Upper lobe of left lung (tissue), 6 donors: ENCODE results near the gene C7orf57. TPM values are rescaled to one million over a fixed set of nuclear protein-coding genes. Genes with fewer than 3 reads are reported as not detected.

Experiments
- ATAC-seq, 2 donors: fragments of 200-7000 bp; cut with Tn5 transposase; one replicate each; pipeline ENCODE4 v1.9.1; 2022; ENCODE audit warnings: mild to moderate bottlenecking in 2 of 2, moderate library complexity in 2 of 2; ENCODE audit not compliant: low FRiP score in 2 of 2
- DNase-seq, 2 donors: peaks; one replicate each; pipeline ENCODE4 v3.0.0-alpha.2; 2019 to 2020
- H3K27ac ChIP-seq, 4 donors: fragments of 200-600 bp; sonication (generic); one replicate each; pipeline ENCODE4 v1.5.1; 2016 to 2019
- H3K27me3 ChIP-seq, 4 donors: fragments of 200-600 bp; sonication (generic); one replicate each; pipeline ENCODE4 v1.5.1; 2017 to 2019
- H3K36me3 ChIP-seq, 4 donors: fragments of 200-600 bp; sonication (generic); one replicate each; pipeline ENCODE4 v1.5.1; 2016 to 2019
- H3K4me1 ChIP-seq, 4 donors: fragments of 200-600 bp; sonication (generic); one replicate each; pipeline ENCODE4 v1.5.1; 2018 to 2019
- H3K4me3 ChIP-seq, 4 donors: fragments of 200-600 bp; sonication (generic); one replicate each; pipeline ENCODE4 v1.5.1; 2017 to 2019; ENCODE audit warnings: mild to moderate bottlenecking in 2 of 4, moderate library complexity in 1 of 4
- H3K9me3 ChIP-seq, 4 donors: fragments of 200-600 bp; sonication (generic); one replicate each; pipeline ENCODE4 v1.5.1; 2018 to 2019
- EP300 ChIP-seq, 4 donors: sonication (generic); formaldehyde crosslinking; IDR thresholded peaks; one replicate each; pipeline ENCODE4 v1.5.1; 2017; ENCODE audit warnings: antibody characterized with exemption in 4 of 4, control low read depth in 2 of 4
- POLR2A ChIP-seq, 4 donors: fragments of 450-650 bp; IDR thresholded peaks; one replicate each; pipeline ENCODE4 v1.5.1; 2016 to 2017; ENCODE audit warnings: antibody characterized with exemption in 4 of 4, mild to moderate bottlenecking in 2 of 4
- POLR2AphosphoS5 ChIP-seq, 2 donors: sonication (generic); formaldehyde crosslinking; IDR thresholded peaks; one replicate each; pipeline ENCODE4 v1.5.1; 2017; ENCODE audit warnings: antibody characterized with exemption in 2 of 2
- WGBS, 2 donors: methylation state at CpG; one replicate each; pipeline ENCODE4 v1.1.5; 2017 to 2018; 5-methylcytosine and 5-hydroxymethylcytosine counted together
- total RNA-seq, 6 donors: library from RNA; depleted of rRNA in 4 of 6; stranded (reverse); fragments of >200 nt in 4 of 6; gene quantifications; one replicate each; pipeline versions ENCODE4 v1.1.0 to v1.2.1, GENCODE V29; 2016 to 2021
- TF ChIP-seq, protein P1 (sequence below), 6 experiments: fragments of 450-650 bp in 4 of 6; fragments of 200-600 bp in 2 of 6; sonication (generic) in 2 of 6; IDR thresholded peaks; one replicate each; pipeline ENCODE4 v1.5.1; 2016 to 2019; ENCODE audit warnings: antibody characterized with exemption in 6 of 6
- donor health status: DM: no; HTN: no; CAD: no; lungs with moderate emphysema.
- donor health status: DM: no; HTN: yes; CAD: no; lungs with severe emphysema.

Gene C7orf57
- total RNA-seq, 6 donors from 2014 or later = 0.29 to 15.5 (median 1.9) TPM

- Histone ChIP-seq H3K9me3 (no peaks in the 10 kb centered on the region), H3K27ac (no peak overlapping the region), H3K4me1 (no peaks in the 10 kb centered on the region), H3K27me3 (no peaks in the 10 kb centered on the region), H3K36me3 (no peaks in the 10 kb centered on the region), H3K4me3 (no peak overlapping the region)
- TF ChIP-seq EP300 (IDR thresholded peaks at IDR 0.05) = no peak
- peak in 1 of 2 donors; percentile 12 for TF ChIP-seq POLR2AphosphoS5 (IDR thresholded peaks at IDR 0.05)
- 72 to 74% methylated on average over 8 of the region's 8 CpGs for whole genome bisulfite sequencing, 2 donors
- ATAC-seq (peak in 1 of 2 donors; percentile 69), DNase-seq (peak in 1 of 2 donors; percentile 28)
Measured at GRCh38 chr7:48049850-48050249, 14.5 kb downstream of the C7orf57 start.

DNA sequence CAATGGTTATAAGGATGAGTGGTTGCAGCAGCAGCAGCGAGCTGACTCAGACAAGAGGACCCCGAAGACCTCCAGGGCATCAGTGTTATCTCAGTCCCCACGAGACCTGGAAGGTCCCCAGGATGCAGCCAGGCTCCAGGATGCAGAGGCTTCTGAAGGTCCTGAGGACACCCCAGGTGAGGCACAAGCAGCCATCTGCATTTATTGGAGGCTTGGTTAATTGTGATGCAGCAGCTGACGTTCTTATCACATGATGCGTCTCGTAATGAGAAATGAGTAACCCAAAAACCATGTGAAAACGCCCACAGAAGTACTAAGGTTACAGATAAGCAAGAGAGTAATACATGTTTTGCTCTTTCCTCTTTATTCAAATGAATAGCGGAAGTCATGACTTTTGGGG is 17.4 kb downstream of the C7orf57 start:
- Histone ChIP-seq H3K4me3 (no peak overlapping the region), H3K27me3 (no peaks in the 10 kb centered on the region), H3K36me3 (no peaks in the 10 kb centered on the region), H3K4me1 (no peaks in the 10 kb centered on the region), H3K27ac (no peak overlapping the region), H3K9me3 (no peaks in the 10 kb centered on the region)
- no peak for ATAC-seq
- WGBS, 2 donors = 74 to 78% methylated on average over 8 of the region's 8 CpGs
- no peak for TF ChIP-seq POLR2AphosphoS5 (IDR thresholded peaks at IDR 0.05)
- no peak for TF ChIP-seq POLR2A (IDR thresholded peaks at IDR 0.05)
- TF ChIP-seq EP300 (IDR thresholded peaks at IDR 0.05) = no peak
- TF ChIP-seq, protein P1, sequence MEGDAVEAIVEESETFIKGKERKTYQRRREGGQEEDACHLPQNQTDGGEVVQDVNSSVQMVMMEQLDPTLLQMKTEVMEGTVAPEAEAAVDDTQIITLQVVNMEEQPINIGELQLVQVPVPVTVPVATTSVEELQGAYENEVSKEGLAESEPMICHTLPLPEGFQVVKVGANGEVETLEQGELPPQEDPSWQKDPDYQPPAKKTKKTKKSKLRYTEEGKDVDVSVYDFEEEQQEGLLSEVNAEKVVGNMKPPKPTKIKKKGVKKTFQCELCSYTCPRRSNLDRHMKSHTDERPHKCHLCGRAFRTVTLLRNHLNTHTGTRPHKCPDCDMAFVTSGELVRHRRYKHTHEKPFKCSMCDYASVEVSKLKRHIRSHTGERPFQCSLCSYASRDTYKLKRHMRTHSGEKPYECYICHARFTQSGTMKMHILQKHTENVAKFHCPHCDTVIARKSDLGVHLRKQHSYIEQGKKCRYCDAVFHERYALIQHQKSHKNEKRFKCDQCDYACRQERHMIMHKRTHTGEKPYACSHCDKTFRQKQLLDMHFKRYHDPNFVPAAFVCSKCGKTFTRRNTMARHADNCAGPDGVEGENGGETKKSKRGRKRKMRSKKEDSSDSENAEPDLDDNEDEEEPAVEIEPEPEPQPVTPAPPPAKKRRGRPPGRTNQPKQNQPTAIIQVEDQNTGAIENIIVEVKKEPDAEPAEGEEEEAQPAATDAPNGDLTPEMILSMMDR (IDR thresholded peaks at IDR 0.05) = no peak
- DNase-seq = no peak

DNA sequence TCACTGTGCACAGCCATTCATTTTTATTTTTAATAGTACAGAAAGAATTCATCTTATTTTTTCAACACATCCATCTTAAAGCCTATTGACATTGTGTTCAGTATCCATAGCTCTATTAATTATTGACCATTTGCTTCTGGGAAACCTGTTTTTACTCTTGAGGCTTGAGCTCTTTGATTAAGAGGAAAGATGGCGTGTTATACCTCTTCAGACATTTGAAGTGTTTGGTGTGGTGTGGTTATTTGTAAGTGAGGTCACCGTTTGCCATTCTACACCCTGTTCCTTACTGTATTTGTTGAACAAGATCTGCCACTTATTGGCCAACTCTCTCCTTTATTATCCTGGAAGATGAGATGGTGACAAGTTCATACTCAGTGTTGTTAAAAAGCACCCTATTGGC is 18.4 kb downstream of the C7orf57 start:
- H3K9me3 ChIP-seq = no peaks in the 10 kb centered on the region
- no peaks in the 10 kb centered on the region for H3K36me3 ChIP-seq
- DNase-seq = no peak
- no peaks in the 10 kb centered on the region for H3K4me1 ChIP-seq
- no peaks in the 10 kb centered on the region for H3K27me3 ChIP-seq
- peak; percentile 64 to 92 for ATAC-seq
- no peak overlapping the region for H3K4me3 ChIP-seq
- H3K27ac ChIP-seq = no peak overlapping the region
- 52 to 79% methylated on average over 2 of the region's 2 CpGs for WGBS, 2 donors
- TF ChIP-seq, protein P1 (IDR thresholded peaks at IDR 0.05) = no peak
- peak in 1 of 4 donors; percentile 75 for TF ChIP-seq EP300 (IDR thresholded peaks at IDR 0.05)

- H3K9me3 ChIP-seq = no peaks in the 10 kb centered on the region
- ATAC-seq (peak in 1 of 2 donors; percentile 36), DNase-seq (no peak)
- 80 to 87% methylated on average over 2 of the region's 2 CpGs for WGBS, 2 donors
- H3K36me3 ChIP-seq = no peaks in the 10 kb centered on the region
- H3K27me3 ChIP-seq = no peaks in the 10 kb centered on the region
- no peak overlapping the region for H3K4me3 ChIP-seq
- H3K27ac ChIP-seq = no peak overlapping the region
- TF ChIP-seq POLR2AphosphoS5 (IDR thresholded peaks at IDR 0.05) = no peak
- TF ChIP-seq EP300 (IDR thresholded peaks at IDR 0.05) = no peak
- no peak for TF ChIP-seq POLR2A (IDR thresholded peaks at IDR 0.05)
- TF ChIP-seq, protein P1 (IDR thresholded peaks at IDR 0.05) = no peak
- H3K4me1 ChIP-seq = no peaks in the 10 kb centered on the region
Measured at GRCh38 chr7:48058990-48059389, 23.6 kb downstream of the C7orf57 start.

GRCh38 chr7:48059706-48060105 is 24.4 kb downstream of the C7orf57 start:
- Histone ChIP-seq H3K4me3 (no peak overlapping the region), H3K27ac (no peak overlapping the region), H3K36me3 (no peaks in the 10 kb centered on the region), H3K9me3 (no peaks in the 10 kb centered on the region), H3K27me3 (no peaks in the 10 kb centered on the region), H3K4me1 (no peaks in the 10 kb centered on the region)
- TF ChIP-seq EP300 (IDR thresholded peaks at IDR 0.05) = peak in 1 of 4 donors; percentile 48
- TF ChIP-seq POLR2A (IDR thresholded peaks at IDR 0.05) = no peak
- TF ChIP-seq, protein P1 (IDR thresholded peaks at IDR 0.05) = no peak
- no peak for TF ChIP-seq POLR2AphosphoS5 (IDR thresholded peaks at IDR 0.05)
- WGBS, 2 donors = 75 to 76% methylated on average over 5 of the region's 5 CpGs
- ATAC-seq (no peak), DNase-seq (peak in 1 of 2 donors; percentile 62)
